K562 (cell line): Measurements from ENCODE around the gene SDF4. TPM values are rescaled to one million over a fixed set of nuclear protein-coding genes. Genes with fewer than 3 reads are reported as not detected.

Experiments
- AFF4 ChIP-seq: sonication (generic); formaldehyde crosslinking; IDR thresholded peaks from 2 replicates; pipeline ENCODE4 v1.8.0; 2023; ENCODE audit warnings: mild to moderate bottlenecking, missing genetic modification reagents
- FOXM1 ChIP-seq, 2 experiments: fragments of 450-650 bp in 1 of 2; sonication (generic) in 1 of 2; formaldehyde crosslinking in 1 of 2; IDR thresholded peaks; 2 replicates each; pipeline versions ENCODE4 v1.6.1 to v1.9.0; 2017 to 2022; ENCODE audit warnings: low read depth in 2 of 2, mild to moderate bottlenecking in 2 of 2, missing genetic modification reagents in 1 of 2, moderate library complexity in 1 of 2
- GTF2E2 ChIP-seq: fragments of 200-800 bp; sonication (Bioruptor generic); IDR thresholded peaks from 2 replicates; pipeline ENCODE4 v1.6.1; 2016; ENCODE audit warnings: missing genetic modification characterization, missing compliant biosample characterization
- KHSRP ChIP-seq: fragments of 450-650 bp; IDR thresholded peaks from 2 replicates; pipeline ENCODE4 v1.6.1; 2017
- MAX ChIP-seq: sonication (generic); formaldehyde crosslinking; IDR thresholded peaks from 2 replicates; pipeline ENCODE4 v1.9.0; 2022; ENCODE audit warnings: mild to moderate bottlenecking, missing genetic modification reagents
- MTA1 ChIP-seq: fragments of 450-650 bp; IDR thresholded peaks from 2 replicates; pipeline ENCODE4 v1.6.1; 2017; ENCODE audit warnings: borderline replicate concordance
- MXI1 ChIP-seq: IDR thresholded peaks from 2 replicates; pipeline ENCODE4 v1.6.1; 2011; ENCODE audit warnings: low read depth, mild to moderate bottlenecking, improper control_type of control experiment, low read length
- NFYB ChIP-seq: IDR thresholded peaks from 2 replicates; pipeline ENCODE4 v1.6.1; 2011; ENCODE audit warnings: mild to moderate bottlenecking, moderate library complexity; ENCODE audit not compliant: insufficient read length; ENCODE audit errors: extremely low read depth
- NR3C1 ChIP-seq: sonication (generic); formaldehyde crosslinking; IDR thresholded peaks from 2 replicates; pipeline ENCODE4 v1.8.1; 2022; ENCODE audit warnings: missing genetic modification reagents
- RNF2 ChIP-seq: sonication (generic); IDR thresholded peaks from 2 replicates; pipeline ENCODE4 v1.6.1; 2016
- SAFB ChIP-seq: fragments of 200-400 bp; formaldehyde crosslinking; IDR thresholded peaks from 2 replicates; pipeline ENCODE4 v1.6.1; 2017; ENCODE audit warnings: low read depth, low read length, borderline replicate concordance
- SMAD4 ChIP-seq: fragments of 250-450 bp; sonication (Bioruptor Pico); conservative IDR thresholded peaks from 2 replicates; pipeline ENCODE4 v1.8.0; 2021; ENCODE audit warnings: inconsistent platforms, mild to moderate bottlenecking, moderate library complexity
- SRSF3 ChIP-seq: fragments of 200-400 bp; formaldehyde crosslinking; IDR thresholded peaks from 2 replicates; pipeline ENCODE4 v1.6.1; 2016; ENCODE audit warnings: mild to moderate bottlenecking, low read length, moderate library complexity; ENCODE audit not compliant: insufficient read depth
- TCF3 ChIP-seq: sonication (generic); formaldehyde crosslinking; IDR thresholded peaks from 2 replicates; pipeline ENCODE4 v1.4.0; 2020; ENCODE audit warnings: mild to moderate bottlenecking, missing genetic modification reagents
- ZNF217 ChIP-seq: sonication (generic); formaldehyde crosslinking; IDR thresholded peaks from 2 replicates; pipeline ENCODE4 v1.8.0; 2022; ENCODE audit warnings: mild to moderate bottlenecking, missing genetic modification reagents
- ZNF23 ChIP-seq: fragments of 250-450 bp; sonication (Bioruptor Pico); IDR thresholded peaks from 2 replicates; pipeline ENCODE4 v1.4.0; 2020; ENCODE audit warnings: mild to moderate bottlenecking
- ZNF239 ChIP-seq: fragments of 250-450 bp; sonication (Bioruptor Pico); IDR thresholded peaks from 2 replicates; pipeline ENCODE4 v1.4.0; 2020; ENCODE audit warnings: mild to moderate bottlenecking
- ZNF282 ChIP-seq: sonication (generic); formaldehyde crosslinking; IDR thresholded peaks from 2 replicates; pipeline ENCODE4 v1.8.1; 2023; ENCODE audit warnings: missing genetic modification reagents
- ZNF512 ChIP-seq: IDR thresholded peaks from 2 replicates; pipeline ENCODE4 v1.6.1; 2016; ENCODE audit warnings: missing genetic modification characterization, missing compliant biosample characterization
- ZNF655 ChIP-seq: fragments of 250-450 bp; sonication (Bioruptor Pico); IDR thresholded peaks from 2 replicates; pipeline ENCODE4 v1.5.0; 2021
- ZNF778 ChIP-seq: fragments of 450-650 bp; formaldehyde crosslinking; IDR thresholded peaks from 2 replicates; pipeline ENCODE4 v1.4.0; 2020; ENCODE audit warnings: mild to moderate bottlenecking, moderate library complexity
- polyA plus RNA-seq, 8 experiments: library from polyadenylated mRNA; depleted of rRNA in 4 of 8; stranded (reverse) in 5 of 8; unstranded in 3 of 8; fragments of >200 nt; fragmentation: Nextera tagmentation in 2 of 8; fragmentation: Illumina TruSeq in 1 of 8; extraction: Ambion mirVana in 2 of 8; extraction: Trizol in 1 of 8; gene quantifications; 2 replicates each; pipeline versions ENCODE4 v1.2.1 to v1.2.3, GENCODE V29; 2011 to 2014; ENCODE audit warnings: inconsistent platforms in 1 of 8, missing spikeins in 1 of 8
- total RNA-seq, 7 experiments: library from RNA; depleted of rRNA in 6 of 7; stranded (reverse); fragments of >200 nt in 6 of 7; fragmentation: Illumina TruSeq in 2 of 7; extraction: Trizol in 2 of 7; gene quantifications; 2 replicates each; pipeline versions ENCODE4 v1.2.1 to v1.2.3, GENCODE V29; 2011 to 2021; ENCODE audit warnings: low replicate concordance in 1 of 7

The SDF4 gene
- total and polyA plus RNA-seq, 9 of the 15 experiments (the other 6 are each of a cell fraction or from before 2014, with no cell fraction given), result 0.35 to 160 (median 65.2) TPM

GRCh38 chr1:1200876-1201810 lies 30.7 kb downstream of the SDF4 start (continued):
- 0 out of 2 replicates have a peak, but pooled peaks have one; percentile 28 for TF ChIP-seq MAX (CRISPR knock-in tag)
- TF ChIP-seq SAFB, result peak; percentile 98
- TF ChIP-seq MXI1, result no peak
- TF ChIP-seq TCF3 (CRISPR knock-in tag), result no peak
- TF ChIP-seq ZNF512 (tag), result no peak
- no peak for TF ChIP-seq ZNF778 (CRISPR knock-in tag)
- TF ChIP-seq ZNF239 (CRISPR knock-in tag), result no peak
- TF ChIP-seq RNF2, result peak; percentile 34; the same call in 1 of the 2 replicates
- TF ChIP-seq SMAD4 (CRISPR knock-in tag), result 0 out of 2 replicates have a peak, but pooled peaks have one; percentile 31
- TF ChIP-seq SRSF3, result no peak
- TF ChIP-seq ZNF282 (CRISPR knock-in tag), result no peak
- no peak for TF ChIP-seq KHSRP
- no peak for TF ChIP-seq FOXM1 (IDR thresholded peaks at IDR 0.05; ENCODE audit: low read depth)
- TF ChIP-seq FOXM1 (CRISPR knock-in tag; IDR thresholded peaks at IDR 0.05; ENCODE audit: low read depth), result no peak
- peak; percentile 68; the same call in 1 of the 2 replicates for TF ChIP-seq AFF4 (CRISPR knock-in tag)
- TF ChIP-seq ZNF655 (CRISPR knock-in tag), result no peak
- no peak for TF ChIP-seq ZNF23
- TF ChIP-seq GTF2E2, result peak; percentile 51; the same call in 1 of the 2 replicates
- no peak for TF ChIP-seq ZNF217 (CRISPR knock-in tag)
- TF ChIP-seq NR3C1 (CRISPR knock-in tag), result 0 out of 2 replicates have a peak, but pooled peaks have one; percentile 34
- no peak for TF ChIP-seq NFYB
- 0 out of 2 replicates have a peak, but pooled peaks have one; percentile 55 for TF ChIP-seq MTA1
